ENCODE data around the gene MGAT3. TPM values are rescaled to one million over a fixed set of nuclear protein-coding genes. Genes with fewer than 3 reads are reported as not detected.
A peak's percentile ranks its signal among the peaks of the same experiment; 100 is the strongest.

The MGAT3 gene
- total and polyA plus RNA-seq, 8 donors, result 0.89 to 12.0 (median 1.6) TPM

- peak in 1 of 2 donors; percentile 39 for DNase-seq
- H3K36me3 ChIP-seq, result peaks cover 5 to 20% (median 15%) of the 10 kb centered on the region in 4 donors
- 77 to 81% (median 80%) methylated on average over 12 of the region's 12 CpGs for WGBS, 5 donors
- peaks cover 35 to 47% (median 45%) of the 10 kb centered on the region in 4 donors for H3K4me1 ChIP-seq
- no peaks in the 10 kb centered on the region for H3K27me3 ChIP-seq
- peak overlapping the region in 2 of 5 donors; percentile 32 to 39 for H3K27ac ChIP-seq
- intact Hi-C loops (cut with DNase I; ENCODE audit: low total_unique reads), result no loop called here
- TF ChIP-seq POLR2A (IDR thresholded peaks at IDR 0.05), result no peak
- H3K4me3 ChIP-seq, result no peak overlapping the region
- no peaks in the 10 kb centered on the region for H3K9me3 ChIP-seq
Observed at GRCh38 chr22:39534092-39534506, 77.3 kb downstream of the MGAT3 start.

DNA sequence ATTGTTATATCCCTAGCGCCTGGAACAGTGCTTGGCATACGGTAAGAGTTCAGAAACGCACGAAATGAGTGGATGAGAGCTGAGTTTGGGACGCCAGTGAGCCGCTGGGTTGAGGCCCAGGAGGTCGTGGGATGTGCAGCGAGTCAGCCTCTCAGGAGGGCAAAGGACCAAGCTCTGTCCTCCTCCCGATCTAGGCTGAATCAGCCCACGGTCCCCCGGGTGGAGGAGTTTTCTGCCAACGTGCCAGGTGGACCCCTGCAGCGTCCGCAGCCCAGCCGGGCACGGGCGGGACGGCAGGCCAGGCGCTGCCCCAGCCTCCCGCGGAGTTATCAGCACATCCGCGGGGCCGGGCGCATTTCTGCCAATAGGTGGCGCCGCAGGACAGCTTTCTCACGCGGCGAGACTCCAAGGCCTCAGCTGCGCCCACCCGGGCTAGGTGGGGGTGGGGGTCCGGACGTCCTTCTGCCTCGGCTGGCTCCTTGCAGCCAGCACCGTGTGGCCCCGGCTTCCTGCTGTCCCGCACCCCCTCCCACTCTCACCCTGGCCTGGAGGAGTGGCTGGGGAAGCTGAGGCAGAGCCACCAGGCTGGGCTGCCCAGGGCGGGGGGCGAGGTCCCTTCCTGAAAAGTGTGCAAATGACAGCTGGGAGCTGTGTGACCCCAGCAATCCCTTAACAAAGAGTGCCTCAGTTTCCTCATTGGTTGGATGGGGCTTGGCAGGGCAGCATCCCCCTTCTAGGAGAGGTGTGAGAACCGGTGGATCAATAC lies 78.0 kb downstream of the MGAT3 start:
- peak overlapping the region in 2 of 5 donors; percentile 32 to 39 for H3K27ac ChIP-seq
- H3K36me3 ChIP-seq, result peaks cover 4 to 14% (median 10%) of the 10 kb centered on the region in 4 donors
- 5 to 15% (median 6%) methylated on average over 15 to 41 of the region's 41 CpGs for WGBS, 5 donors
- peaks cover 28 to 40% (median 39%) of the 10 kb centered on the region in 4 donors for H3K4me1 ChIP-seq
- no peaks in the 10 kb centered on the region for H3K9me3 ChIP-seq
- TF ChIP-seq, protein P1, sequence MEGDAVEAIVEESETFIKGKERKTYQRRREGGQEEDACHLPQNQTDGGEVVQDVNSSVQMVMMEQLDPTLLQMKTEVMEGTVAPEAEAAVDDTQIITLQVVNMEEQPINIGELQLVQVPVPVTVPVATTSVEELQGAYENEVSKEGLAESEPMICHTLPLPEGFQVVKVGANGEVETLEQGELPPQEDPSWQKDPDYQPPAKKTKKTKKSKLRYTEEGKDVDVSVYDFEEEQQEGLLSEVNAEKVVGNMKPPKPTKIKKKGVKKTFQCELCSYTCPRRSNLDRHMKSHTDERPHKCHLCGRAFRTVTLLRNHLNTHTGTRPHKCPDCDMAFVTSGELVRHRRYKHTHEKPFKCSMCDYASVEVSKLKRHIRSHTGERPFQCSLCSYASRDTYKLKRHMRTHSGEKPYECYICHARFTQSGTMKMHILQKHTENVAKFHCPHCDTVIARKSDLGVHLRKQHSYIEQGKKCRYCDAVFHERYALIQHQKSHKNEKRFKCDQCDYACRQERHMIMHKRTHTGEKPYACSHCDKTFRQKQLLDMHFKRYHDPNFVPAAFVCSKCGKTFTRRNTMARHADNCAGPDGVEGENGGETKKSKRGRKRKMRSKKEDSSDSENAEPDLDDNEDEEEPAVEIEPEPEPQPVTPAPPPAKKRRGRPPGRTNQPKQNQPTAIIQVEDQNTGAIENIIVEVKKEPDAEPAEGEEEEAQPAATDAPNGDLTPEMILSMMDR (IDR thresholded peaks at IDR 0.05), result peak in 5 of 7 experiments; percentile 88 to 96 (median 89)
- peak in 1 of 3 donors; percentile 32 for TF ChIP-seq POLR2AphosphoS5 (IDR thresholded peaks at IDR 0.05)
- no peak for TF ChIP-seq POLR2A (IDR thresholded peaks at IDR 0.05)
- no peak for TF ChIP-seq EP300 (IDR thresholded peaks at IDR 0.05)
- H3K4me3 ChIP-seq, result peak overlapping the region in 3 of 4 donors; percentile 12 to 34 (median 12)
- peak; percentile 91 to 94 for DNase-seq
- intact Hi-C loops (cut with DNase I; ENCODE audit: low total_unique reads), result loop anchor here (5.0 kb wide), 1 partner anchor 493 kb away; no protein-coding TSS in a partner anchor
- no peaks in the 10 kb centered on the region for H3K27me3 ChIP-seq

DNA sequence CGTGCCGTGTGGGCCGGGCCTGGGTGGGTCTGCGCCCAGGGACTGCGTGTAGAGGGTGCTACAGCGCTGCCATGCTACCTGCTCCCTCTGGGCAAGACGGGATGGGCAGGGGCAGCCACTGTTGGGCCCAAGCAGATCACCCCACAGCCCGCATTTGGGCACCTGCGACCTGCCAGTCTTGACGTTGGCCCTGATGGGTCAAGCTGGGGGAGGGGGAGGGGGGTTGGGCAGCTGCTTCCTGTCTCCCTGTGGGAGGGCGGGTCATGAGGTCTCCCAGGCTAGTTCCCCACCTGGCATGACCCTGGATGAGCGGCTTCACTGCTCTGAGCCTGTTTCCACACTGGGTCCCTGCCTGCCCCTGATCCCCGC lies 78.5 kb downstream of the MGAT3 start:
- intact Hi-C loops (cut with DNase I; ENCODE audit: low total_unique reads), result loop anchor here (5.0 kb wide), 1 partner anchor 492 kb away; no protein-coding TSS in a partner anchor
- TF ChIP-seq POLR2A (IDR thresholded peaks at IDR 0.05) (no peak), POLR2AphosphoS5 (IDR thresholded peaks at IDR 0.05) (no peak), EP300 (IDR thresholded peaks at IDR 0.05) (no peak)
- TF ChIP-seq, protein P1 (IDR thresholded peaks at IDR 0.05), result no peak
- peak in 1 of 2 donors; percentile 37 for DNase-seq
- Histone ChIP-seq H3K4me3 (no peak overlapping the region), H3K4me1 (peaks cover 23 to 34% (median 33%) of the 10 kb centered on the region in 4 donors), H3K9me3 (no peaks in the 10 kb centered on the region), H3K27me3 (no peaks in the 10 kb centered on the region), H3K36me3 (peaks cover 0 to 8% (median 4%) of the 10 kb centered on the region in 4 donors), H3K27ac (no peak overlapping the region)
- WGBS, 5 donors, result 38 to 65% (median 52%) methylated on average over 5 to 13 of the region's 13 CpGs

- peak in 1 of 2 donors; percentile 18 for DNase-seq
- intact Hi-C loops (cut with DNase I; ENCODE audit: low total_unique reads), result loop anchor here (5.0 kb wide), 1 partner anchor 491 kb away; no protein-coding TSS in a partner anchor
- no peaks in the 10 kb centered on the region for H3K27me3 ChIP-seq
- no peaks in the 10 kb centered on the region for H3K9me3 ChIP-seq
- H3K27ac ChIP-seq, result no peak overlapping the region
- 86 to 90% (median 87%) methylated on average over 11 to 15 of the region's 15 CpGs for WGBS, 5 donors
- H3K36me3 ChIP-seq, result peaks cover 0 to 4% (median 1%) of the 10 kb centered on the region in 4 donors
- H3K4me3 ChIP-seq, result no peak overlapping the region
- H3K4me1 ChIP-seq, result peaks cover 17 to 28% (median 27%) of the 10 kb centered on the region in 4 donors
- TF ChIP-seq POLR2AphosphoS5 (IDR thresholded peaks at IDR 0.05), result no peak
- no peak for TF ChIP-seq POLR2A (IDR thresholded peaks at IDR 0.05)
- TF ChIP-seq, protein P1 (IDR thresholded peaks at IDR 0.05), result no peak
- no peak for TF ChIP-seq EP300 (IDR thresholded peaks at IDR 0.05)
Observed at GRCh38 chr22:39535831-39536449, 79.1 kb downstream of the MGAT3 start.
